ENCODE measurements around the gene ZMIZ2. TPM values are rescaled to one million over a fixed set of nuclear protein-coding genes. Genes with fewer than 3 reads are reported as not detected.

Gene ZMIZ2
- total and polyA plus RNA-seq, 2 of the 8 experiments (the other 6 are each of a cell fraction or from before 2014, with no cell fraction given), result 24.4 to 66.4 TPM

- no peak overlapping the region for H3K4me2 ChIP-seq (ENCODE audit: insufficient read depth in 1 of 2, low read depth in 2 of 2, low read length in 2 of 2)
- 94% methylated on average over 10 of the region's 10 CpGs; no CpG with 5 or more reads in 1 of the 2 experiments for WGBS, 2 experiments (ENCODE audit: extremely low coverage in 1 of 2, insufficient coverage in 1 of 2, insufficient read length in 1 of 2, insufficient replicate concordance in 2 of 2, low coverage in 1 of 2, low lambda C conversion rate in 2 of 2, missing lambda C conversion rate in 1 of 2)
- H3K9me3 ChIP-seq (ENCODE audit: insufficient read depth in 2 of 2, low read depth in 1 of 2, low read length in 1 of 2), result no peaks in the 10 kb centered on the region
- H3K18ac ChIP-seq (ENCODE audit: extremely low read depth, low read length), result no peak overlapping the region
- no peak overlapping the region for H4K5ac ChIP-seq (ENCODE audit: insufficient read length, low read depth, low read length)
- ChIA-PET CTCF (ENCODE audit: partially characterized antibody) (interaction anchor here (1.2 kb wide), 1 partner anchor 12 kb away, joined by 3 read pairs; no protein-coding TSS in a partner anchor), POLR2A (ENCODE audit: partially characterized antibody) (interaction anchor here (1.4 to 2.7 kb wide), 3 partner anchors 10 to 15 kb away, joined by 3 to 12 read pairs (median 5); no protein-coding TSS in a partner anchor)
- H3K27me3 ChIP-seq (replicated peaks in 1 of 4; ENCODE audit: control insufficient read depth in 3 of 4, extremely low read depth in 1 of 4, insufficient read depth in 3 of 4, low read length in 3 of 4), result no peaks in the 10 kb centered on the region; a peak in 1 of 7 replicates
- H4K91ac ChIP-seq (replicated peaks; ENCODE audit: insufficient read length, low read length), result no peak overlapping the region
- H3K36me3 ChIP-seq (ENCODE audit: control insufficient read depth in 2 of 4, insufficient read depth in 4 of 4, low read length in 3 of 4), result peaks cover 1 to 42% (median 8%) of the 10 kb centered on the region in 4 experiments; a peak in 7 of 8 replicates
- DNase-seq (ENCODE audit: low read depth in 1 of 2, low spot score in 2 of 2), result no peak
- no peak overlapping the region for H2BK20ac ChIP-seq (ENCODE audit: low read length)
- no peak for FAIRE-seq
- H3K79me2 ChIP-seq (ENCODE audit: control insufficient read depth in 1 of 2, insufficient read depth in 2 of 2, low read length in 2 of 2), result peaks cover 0 to 32% of the 10 kb centered on the region in 2 experiments; a peak in 2 of 4 replicates
- H3K79me1 ChIP-seq (ENCODE audit: low read depth, low read length), result peaks cover 1% of the 10 kb centered on the region; the same call in 1 of the 2 replicates
- H3K23ac ChIP-seq (ENCODE audit: insufficient read length), result no peak overlapping the region
- H3K9ac ChIP-seq (replicated peaks in 1 of 4; ENCODE audit: extremely low read depth in 1 of 4, low read depth in 3 of 4, low read length in 3 of 4), result no peak overlapping the region
- no peak overlapping the region for H2AFZ ChIP-seq (ENCODE audit: low read length)
- H3K56ac ChIP-seq (replicated peaks; ENCODE audit: insufficient read length, low read depth, low read length), result no peak overlapping the region
- H2BK120ac ChIP-seq (replicated peaks; ENCODE audit: low read depth, low read length), result no peak overlapping the region
- H4K8ac ChIP-seq (ENCODE audit: extremely low read depth, insufficient read depth, low read length), result no peak overlapping the region; the same call in 1 of the 2 replicates
- H3K4me3 ChIP-seq (ENCODE audit: extremely low read depth in 1 of 4, insufficient read depth in 2 of 4, low read depth in 3 of 4, low read length in 4 of 4), result no peak overlapping the region
- no peak overlapping the region for H3K27ac ChIP-seq (ENCODE audit: low read depth, low read length)
- no peak overlapping the region for H2BK12ac ChIP-seq (ENCODE audit: low read depth, low read length)
- no peak overlapping the region for H3K4ac ChIP-seq (replicated peaks; ENCODE audit: insufficient read length, low read depth, low read length)
- H3K23me2 ChIP-seq (ENCODE audit: low read depth, low read length), result no peaks in the 10 kb centered on the region
- H2AK5ac ChIP-seq (ENCODE audit: low read depth, low read length), result no peak overlapping the region
- TF ChIP-seq EZH2 (IDR thresholded peaks at IDR 0.05; ENCODE audit: low read depth, low read length, severe bottlenecking), result no peak
- TF ChIP-seq JUND (IDR thresholded peaks at IDR 0.05; ENCODE audit: low read length), result no peak
- no peak for TF ChIP-seq SIN3A (conservative IDR thresholded peaks at IDR 0.05 in 1 of 2, IDR thresholded peaks at IDR 0.05 in 1 of 2; ENCODE audit: low read depth in 1 of 2, low read length in 2 of 2)
- no peak for TF ChIP-seq ATF2 (IDR thresholded peaks at IDR 0.05; ENCODE audit: low read length)
- TF ChIP-seq SP2 (IDR thresholded peaks at IDR 0.05; ENCODE audit: low read length), result no peak
- no peak overlapping the region for H2BK5ac ChIP-seq (ENCODE audit: low read depth, low read length)
- H2BK15ac ChIP-seq (ENCODE audit: low read length), result no peak overlapping the region
- H3K4me1 ChIP-seq (replicated peaks in 1 of 4; ENCODE audit: control insufficient read depth in 3 of 4, insufficient read depth in 4 of 4, low read length in 3 of 4), result no peaks in the 10 kb centered on the region
- no peak overlapping the region for H3K14ac ChIP-seq (ENCODE audit: insufficient read length)
- peaks cover 11 to 26% of the 10 kb centered on the region in 2 experiments for H4K20me1 ChIP-seq (replicated peaks in 1 of 2; ENCODE audit: control insufficient read depth in 1 of 2, insufficient read depth in 2 of 2, low read length in 2 of 2)
These were observed 8.7 kb downstream of the ZMIZ2 start for GRCh38 chr7:44757311-44757710.

Data from H1 (cell line).